Heart left ventricle (tissue), 13 donors: ENCODE measurements around the gene SLC13A4.

Experiments used
- CTCF ChIP-seq, 12 donors: fragments of 200-600 bp; sonication (generic) in 4 of 12; IDR thresholded peaks; one replicate each; pipeline versions ENCODE4 v1.5.0 to v1.8.0; 2018 to 2022; ENCODE audit warnings: antibody characterized with exemption in 12 of 12, mild to moderate bottlenecking in 5 of 12
- POLR2A ChIP-seq, 2 donors: fragments of 450-650 bp; IDR thresholded peaks; one replicate each; pipeline ENCODE4 v1.6.1; 2017; ENCODE audit warnings: antibody characterized with exemption in 2 of 2, mild to moderate bottlenecking in 2 of 2, moderate library complexity in 2 of 2
- donor health status: ischemic (EF 13 %, LVEDD 7.1; RV severe dilation, severe dysfunction).
- donor health status: DM: no; HTN: yes; CAD: no.
- donor health status: DM: no; HTN: no; CAD: no.
- donor health status: ischemic (EF 25% LVEDD 6.9; RV normal size, moderate dysfunction).
- donor health status: ischemic (EF 25% LVEDD 5.7; RV mildly dilated, moderate dysfunction).
- donor health status: ischemic (EF 35%, LVEDD 5.7; RV mildly dilated, moderate dysfunction).
- donor health status: nonischemic (EF 11% LVEDD 7.7; RV severe dilation, severe dysfunction).
- donor health status: DM: yes; HTN: yes; CAD: no.
- donor health status: PGD.
- donor health status: ischemic (EF 29% LVEDD 5.4; RV normal size, mild dysfunction).
- donor health status: nonischemic (EF 23%, LVEDD 6.1; RV moderate dilation, normal function).

GRCh38 chr7:135755351-135755753 is 27.4 kb upstream of the SLC13A4 start:
- TF ChIP-seq CTCF (IDR thresholded peaks at IDR 0.05) (peak in 2 of 12 donors; percentile 13 to 25), POLR2A (IDR thresholded peaks at IDR 0.05) (no peak)
